ENCODE measurements around the gene DBN1. TPM values are rescaled to one million over a fixed set of nuclear protein-coding genes. Genes with fewer than 3 reads are reported as not detected.

The DBN1 gene
- polyA plus RNA-seq (2013) = 206 and 211 TPM in 2 replicates

- Histone ChIP-seq H3K27ac (ENCODE audit: low read depth, low read length) (peak within 1 kb of the TSS; percentile 80), H2BK5ac (ENCODE audit: low read depth, low read length, poor library complexity) (peak within 1 kb of the TSS; percentile 86), H3K14ac (ENCODE audit: low read length) (peak within 1 kb of the TSS; percentile 96), H4K12ac (ENCODE audit: low read depth, low read length) (peak within 1 kb of the TSS; percentile 74), H3K4me2 (ENCODE audit: low read length) (peak within 1 kb of the TSS; percentile 64), H3K79me1 (ENCODE audit: low read length) (peaks cover 13% of the 10 kb centered on the region), H3K4me3 (ENCODE audit: low read depth, low read length) (peak within 1 kb of the TSS; percentile 92), H4K91ac (ENCODE audit: low read depth, low read length) (peak within 1 kb of the TSS; percentile 97), H3K18ac (ENCODE audit: low read length) (peak within 1 kb of the TSS; percentile 95), H2AFZ (ENCODE audit: insufficient read depth, low read length, poor library complexity) (peak within 1 kb of the TSS; percentile 40), H4K8ac (ENCODE audit: low read depth, low read length) (peak within 1 kb of the TSS; percentile 73), H2AK5ac (ENCODE audit: low read length) (peak within 1 kb of the TSS; percentile 94), H3K79me2 (ENCODE audit: control insufficient read depth, insufficient read depth, low read length, poor library complexity) (peaks cover 27% of the 10 kb centered on the region), H3K4ac (ENCODE audit: low read depth, low read length) (peak within 1 kb of the TSS; percentile 99), H3K36me3 (ENCODE audit: control insufficient read depth in 1 of 2, insufficient read depth in 2 of 2, low read length in 2 of 2) (peaks cover 30 to 35% of the 10 kb centered on the region in 2 experiments), H3K23ac (ENCODE audit: low read length) (no peak within 1 kb of the TSS), H3K9ac (ENCODE audit: low read length) (peak within 1 kb of the TSS; percentile 86), H2BK120ac (ENCODE audit: insufficient read depth, low read length, poor library complexity) (peak within 1 kb of the TSS; percentile 66), H3K4me1 (ENCODE audit: control insufficient read depth in 1 of 2, insufficient read depth in 2 of 2, low read length in 2 of 2) (peaks cover 31 to 36% of the 10 kb centered on the region in 2 experiments), H3K27me3 (ENCODE audit: insufficient read depth, low read length) (no peaks in the 10 kb centered on the region), H2BK12ac (ENCODE audit: low read length) (peak within 1 kb of the TSS; percentile 54), H3K9me3 (ENCODE audit: insufficient read depth, low read depth, low read length) (peaks cover 2% of the 10 kb centered on the region)
- no CpG with 5 or more reads among the region's 69 CpGs for WGBS (ENCODE audit: extremely low coverage, insufficient coverage, insufficient read length)
- peak in 1 of 2 donors; percentile 27 for DNase-seq
These were observed at the start of gene DBN1 for GRCh38 chr5:177473443-177474001. TSS of gene DBN1 (minus strand) at chr5:177473634. CDS start at chr5:177473521, 113 bp downstream.

GRCh38 chr5:177520916-177521513 lies 47.6 kb upstream of the DBN1 start:
- Histone ChIP-seq H3K36me3 (ENCODE audit: control insufficient read depth in 1 of 2, insufficient read depth in 2 of 2, low read length in 2 of 2) (peaks cover 55 to 59% of the 10 kb centered on the region in 2 experiments), H3K9ac (ENCODE audit: low read length) (no peak overlapping the region), H3K79me1 (ENCODE audit: low read length) (peaks cover 6% of the 10 kb centered on the region), H3K79me2 (ENCODE audit: control insufficient read depth, insufficient read depth, low read length, poor library complexity) (peaks cover 3% of the 10 kb centered on the region), H4K91ac (ENCODE audit: low read depth, low read length) (no peak overlapping the region), H2BK12ac (ENCODE audit: low read length) (no peak overlapping the region), H3K18ac (ENCODE audit: low read length) (no peak overlapping the region), H3K14ac (ENCODE audit: low read length) (no peak overlapping the region), H4K8ac (ENCODE audit: low read depth, low read length) (no peak overlapping the region), H2BK5ac (ENCODE audit: low read depth, low read length, poor library complexity) (no peak overlapping the region), H3K4me3 (ENCODE audit: low read depth, low read length) (no peak overlapping the region), H3K27ac (ENCODE audit: low read depth, low read length) (no peak overlapping the region), H3K27me3 (ENCODE audit: insufficient read depth, low read length) (no peaks in the 10 kb centered on the region), H2AFZ (ENCODE audit: insufficient read depth, low read length, poor library complexity) (no peak overlapping the region), H3K4me2 (ENCODE audit: low read length) (no peak overlapping the region), H3K9me3 (ENCODE audit: insufficient read depth, low read depth, low read length) (peaks cover 3% of the 10 kb centered on the region), H3K23ac (ENCODE audit: low read length) (no peak overlapping the region), H3K4me1 (ENCODE audit: control insufficient read depth in 1 of 2, insufficient read depth in 2 of 2, low read length in 2 of 2) (peaks cover 3% of the 10 kb centered on the region in 2 experiments), H2BK120ac (ENCODE audit: insufficient read depth, low read length, poor library complexity) (no peak overlapping the region), H3K4ac (ENCODE audit: low read depth, low read length) (no peak overlapping the region), H2AK5ac (ENCODE audit: low read length) (no peak overlapping the region), H4K12ac (ENCODE audit: low read depth, low read length) (no peak overlapping the region)
- WGBS (ENCODE audit: extremely low coverage, insufficient coverage, insufficient read length) = no CpG with 5 or more reads among the region's 2 CpGs
- DNase-seq = no peak

- peaks cover 54 to 57% of the 10 kb centered on the region in 2 experiments for H3K36me3 ChIP-seq (ENCODE audit: control insufficient read depth in 1 of 2, insufficient read depth in 2 of 2, low read length in 2 of 2)
- H3K4me2 ChIP-seq (ENCODE audit: low read length) = no peak overlapping the region
- no peak overlapping the region for H3K4ac ChIP-seq (ENCODE audit: low read depth, low read length)
- no peaks in the 10 kb centered on the region for H3K27me3 ChIP-seq (ENCODE audit: insufficient read depth, low read length)
- peaks cover 6% of the 10 kb centered on the region for H3K79me1 ChIP-seq (ENCODE audit: low read length)
- H2BK5ac ChIP-seq (ENCODE audit: low read depth, low read length, poor library complexity) = no peak overlapping the region
- no peak overlapping the region for H4K8ac ChIP-seq (ENCODE audit: low read depth, low read length)
- H3K9ac ChIP-seq (ENCODE audit: low read length) = no peak overlapping the region
- no peak overlapping the region for H4K12ac ChIP-seq (ENCODE audit: low read depth, low read length)
- H3K14ac ChIP-seq (ENCODE audit: low read length) = no peak overlapping the region
- H3K9me3 ChIP-seq (ENCODE audit: insufficient read depth, low read depth, low read length) = peaks cover 3% of the 10 kb centered on the region
- no peak overlapping the region for H2AFZ ChIP-seq (ENCODE audit: insufficient read depth, low read length, poor library complexity)
- no peak overlapping the region for H4K91ac ChIP-seq (ENCODE audit: low read depth, low read length)
- no peak overlapping the region for H3K27ac ChIP-seq (ENCODE audit: low read depth, low read length)
- peaks cover 3% of the 10 kb centered on the region for H3K79me2 ChIP-seq (ENCODE audit: control insufficient read depth, insufficient read depth, low read length, poor library complexity)
- no peak for DNase-seq
- no CpG with 5 or more reads among the region's 3 CpGs for WGBS (ENCODE audit: extremely low coverage, insufficient coverage, insufficient read length)
- no peak overlapping the region for H2BK120ac ChIP-seq (ENCODE audit: insufficient read depth, low read length, poor library complexity)
- H3K4me1 ChIP-seq (ENCODE audit: control insufficient read depth in 1 of 2, insufficient read depth in 2 of 2, low read length in 2 of 2) = peaks cover 4 to 6% of the 10 kb centered on the region in 2 experiments
- no peak overlapping the region for H3K23ac ChIP-seq (ENCODE audit: low read length)
- H2BK12ac ChIP-seq (ENCODE audit: low read length) = no peak overlapping the region
- no peak overlapping the region for H3K4me3 ChIP-seq (ENCODE audit: low read depth, low read length)
- no peak overlapping the region for H3K18ac ChIP-seq (ENCODE audit: low read length)
- no peak overlapping the region for H2AK5ac ChIP-seq (ENCODE audit: low read length)
These were observed 46.8 kb upstream of the DBN1 start for GRCh38 chr5:177520271-177520670.

- H3K23ac ChIP-seq (ENCODE audit: low read length) = no peak overlapping the region
- no CpG with 5 or more reads among the region's 13 CpGs for WGBS (ENCODE audit: extremely low coverage, insufficient coverage, insufficient read length)
- peaks cover 52 to 57% of the 10 kb centered on the region in 2 experiments for H3K36me3 ChIP-seq (ENCODE audit: control insufficient read depth in 1 of 2, insufficient read depth in 2 of 2, low read length in 2 of 2)
- no peak overlapping the region for H3K27ac ChIP-seq (ENCODE audit: low read depth, low read length)
- H3K9me3 ChIP-seq (ENCODE audit: insufficient read depth, low read depth, low read length) = peaks cover 3% of the 10 kb centered on the region
- no peak overlapping the region for H3K9ac ChIP-seq (ENCODE audit: low read length)
- H3K4me1 ChIP-seq (ENCODE audit: control insufficient read depth in 1 of 2, insufficient read depth in 2 of 2, low read length in 2 of 2) = peaks cover 4 to 6% of the 10 kb centered on the region in 2 experiments
- DNase-seq = no peak
- H4K12ac ChIP-seq (ENCODE audit: low read depth, low read length) = no peak overlapping the region
- no peak overlapping the region for H4K8ac ChIP-seq (ENCODE audit: low read depth, low read length)
- no peak overlapping the region for H3K14ac ChIP-seq (ENCODE audit: low read length)
- no peaks in the 10 kb centered on the region for H3K27me3 ChIP-seq (ENCODE audit: insufficient read depth, low read length)
- peaks cover 6% of the 10 kb centered on the region for H3K79me1 ChIP-seq (ENCODE audit: low read length)
- no peak overlapping the region for H2BK120ac ChIP-seq (ENCODE audit: insufficient read depth, low read length, poor library complexity)
- no peak overlapping the region for H3K4me3 ChIP-seq (ENCODE audit: low read depth, low read length)
- peaks cover 3% of the 10 kb centered on the region for H3K79me2 ChIP-seq (ENCODE audit: control insufficient read depth, insufficient read depth, low read length, poor library complexity)
- H2BK5ac ChIP-seq (ENCODE audit: low read depth, low read length, poor library complexity) = no peak overlapping the region
- no peak overlapping the region for H4K91ac ChIP-seq (ENCODE audit: low read depth, low read length)
- no peak overlapping the region for H3K18ac ChIP-seq (ENCODE audit: low read length)
- no peak overlapping the region for H2AK5ac ChIP-seq (ENCODE audit: low read length)
- no peak overlapping the region for H2AFZ ChIP-seq (ENCODE audit: insufficient read depth, low read length, poor library complexity)
- no peak overlapping the region for H3K4me2 ChIP-seq (ENCODE audit: low read length)
- no peak overlapping the region for H3K4ac ChIP-seq (ENCODE audit: low read depth, low read length)
- no peak overlapping the region for H2BK12ac ChIP-seq (ENCODE audit: low read length)
These were observed 46.2 kb upstream of the DBN1 start for GRCh38 chr5:177519463-177520235.
